Measurements from ENCODE around the gene TAF7L. TPM values are rescaled to one million over a fixed set of nuclear protein-coding genes. Genes with fewer than 3 reads are reported as not detected.

TAF7L gene
- total RNA-seq, 6 donors from 2014 or later, result not detected

DNA sequence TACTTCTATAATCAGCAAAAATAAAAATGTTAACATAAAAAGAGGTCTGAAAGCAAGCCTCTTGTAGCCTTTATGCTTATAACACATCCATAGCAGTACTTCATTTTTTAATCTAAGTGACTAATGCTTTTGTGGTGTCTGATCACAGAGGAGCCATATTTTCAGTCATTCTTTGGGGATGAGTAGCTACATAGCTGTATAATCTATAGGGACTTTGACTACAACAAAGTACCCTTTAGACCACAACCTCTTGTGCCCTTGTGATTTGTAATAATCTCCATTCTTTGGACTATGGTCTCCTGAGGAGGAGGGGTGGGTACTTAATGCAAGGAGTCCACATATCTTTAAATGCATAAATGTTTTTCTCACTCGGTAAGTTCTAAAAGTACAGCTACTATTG, 62.0 kb downstream of the TAF7L start:
- no peaks in the 10 kb centered on the region for H3K4me1 ChIP-seq
- no peak for DNase-seq
- no peaks in the 10 kb centered on the region for H3K27me3 ChIP-seq
- no peaks in the 10 kb centered on the region for H3K36me3 ChIP-seq
- TF ChIP-seq, protein P1, sequence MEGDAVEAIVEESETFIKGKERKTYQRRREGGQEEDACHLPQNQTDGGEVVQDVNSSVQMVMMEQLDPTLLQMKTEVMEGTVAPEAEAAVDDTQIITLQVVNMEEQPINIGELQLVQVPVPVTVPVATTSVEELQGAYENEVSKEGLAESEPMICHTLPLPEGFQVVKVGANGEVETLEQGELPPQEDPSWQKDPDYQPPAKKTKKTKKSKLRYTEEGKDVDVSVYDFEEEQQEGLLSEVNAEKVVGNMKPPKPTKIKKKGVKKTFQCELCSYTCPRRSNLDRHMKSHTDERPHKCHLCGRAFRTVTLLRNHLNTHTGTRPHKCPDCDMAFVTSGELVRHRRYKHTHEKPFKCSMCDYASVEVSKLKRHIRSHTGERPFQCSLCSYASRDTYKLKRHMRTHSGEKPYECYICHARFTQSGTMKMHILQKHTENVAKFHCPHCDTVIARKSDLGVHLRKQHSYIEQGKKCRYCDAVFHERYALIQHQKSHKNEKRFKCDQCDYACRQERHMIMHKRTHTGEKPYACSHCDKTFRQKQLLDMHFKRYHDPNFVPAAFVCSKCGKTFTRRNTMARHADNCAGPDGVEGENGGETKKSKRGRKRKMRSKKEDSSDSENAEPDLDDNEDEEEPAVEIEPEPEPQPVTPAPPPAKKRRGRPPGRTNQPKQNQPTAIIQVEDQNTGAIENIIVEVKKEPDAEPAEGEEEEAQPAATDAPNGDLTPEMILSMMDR (IDR thresholded peaks at IDR 0.05), result no peak
- TF ChIP-seq EP300 (IDR thresholded peaks at IDR 0.05) (no peak), POLR2A (IDR thresholded peaks at IDR 0.05) (no peak), POLR2AphosphoS5 (IDR thresholded peaks at IDR 0.05) (no peak)
- WGBS, 2 donors, result 86 to 88% methylated on average over 1 of the region's 1 CpG
- H3K9me3 ChIP-seq, result no peaks in the 10 kb centered on the region
- H3K4me3 ChIP-seq, result no peak overlapping the region
- no peak overlapping the region for H3K27ac ChIP-seq
- no peak for ATAC-seq (ENCODE audit: low FRiP score in 2 of 2)

DNA sequence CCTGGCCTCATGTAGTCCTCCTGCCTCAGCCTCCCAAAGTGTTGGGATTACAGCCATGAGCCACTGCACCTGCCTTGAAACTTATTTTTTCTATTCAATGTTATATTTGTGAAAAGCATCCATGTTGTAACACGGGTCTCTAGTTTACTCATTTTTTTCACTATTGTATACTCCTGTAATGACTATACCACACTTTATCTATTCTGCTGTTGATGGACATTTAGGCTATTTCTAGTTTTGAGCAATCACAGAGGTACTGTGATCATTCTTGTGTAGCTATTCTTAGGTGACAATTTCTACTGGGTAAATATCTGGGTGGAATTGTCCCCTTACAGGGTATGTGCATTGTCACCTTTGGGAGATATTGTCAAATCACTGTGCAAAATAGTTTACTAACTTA, 67.9 kb downstream of the TAF7L start:
- DNase-seq (no peak), ATAC-seq (ENCODE audit: low FRiP score in 2 of 2) (no peak)
- no peak overlapping the region for H3K4me3 ChIP-seq
- H3K4me1 ChIP-seq, result no peaks in the 10 kb centered on the region
- no peaks in the 10 kb centered on the region for H3K27me3 ChIP-seq
- H3K27ac ChIP-seq, result no peak overlapping the region
- TF ChIP-seq POLR2A (IDR thresholded peaks at IDR 0.05) (no peak), EP300 (IDR thresholded peaks at IDR 0.05) (no peak)
- TF ChIP-seq, protein P1 (IDR thresholded peaks at IDR 0.05), result no peak
- no peaks in the 10 kb centered on the region for H3K36me3 ChIP-seq
- WGBS, 2 donors, result 58 to 100% methylated on average over 1 of the region's 1 CpG
- H3K9me3 ChIP-seq, result no peaks in the 10 kb centered on the region

DNA sequence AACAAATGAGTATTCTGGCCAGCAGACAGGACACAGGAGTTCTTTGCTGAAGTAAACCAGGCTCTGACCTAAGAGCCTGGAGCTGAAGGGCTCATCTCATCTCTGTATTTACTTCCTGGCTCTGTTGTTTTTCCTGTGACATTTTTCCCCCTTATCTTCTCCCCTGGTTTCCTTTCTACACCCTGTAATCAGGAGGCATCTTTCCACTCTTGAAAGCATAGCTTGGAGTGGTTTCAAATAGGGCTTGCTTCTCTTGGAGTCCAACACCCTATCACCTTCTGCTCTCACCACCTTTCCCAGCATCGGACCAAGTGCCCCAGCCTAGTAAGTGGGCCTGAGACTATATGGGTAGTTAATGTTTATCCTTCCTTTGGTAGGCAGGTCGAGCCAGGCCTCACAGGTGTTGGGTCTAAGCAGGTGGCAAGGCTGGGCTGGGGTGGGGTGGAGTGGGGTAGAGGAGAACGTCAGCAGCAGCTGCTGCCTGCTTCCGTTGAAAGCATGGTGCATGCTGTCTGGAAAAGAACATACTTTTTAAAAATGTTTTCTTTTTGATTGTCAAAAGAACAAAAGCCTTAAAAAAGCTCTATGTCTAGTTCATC, 70.4 kb downstream of the TAF7L start:
- Histone ChIP-seq H3K27ac (no peak overlapping the region), H3K27me3 (no peaks in the 10 kb centered on the region), H3K9me3 (no peaks in the 10 kb centered on the region), H3K36me3 (no peaks in the 10 kb centered on the region), H3K4me3 (no peak overlapping the region), H3K4me1 (no peaks in the 10 kb centered on the region)
- DNase-seq (no peak), ATAC-seq (ENCODE audit: low FRiP score in 2 of 2) (no peak)
- no peak for TF ChIP-seq EP300 (IDR thresholded peaks at IDR 0.05)
- TF ChIP-seq, protein P1 (IDR thresholded peaks at IDR 0.05), result no peak
- TF ChIP-seq POLR2AphosphoS5 (IDR thresholded peaks at IDR 0.05), result no peak
- TF ChIP-seq POLR2A (IDR thresholded peaks at IDR 0.05), result no peak
- 60 to 61% methylated on average over 2 to 4 of the region's 4 CpGs for WGBS, 2 donors

DNA sequence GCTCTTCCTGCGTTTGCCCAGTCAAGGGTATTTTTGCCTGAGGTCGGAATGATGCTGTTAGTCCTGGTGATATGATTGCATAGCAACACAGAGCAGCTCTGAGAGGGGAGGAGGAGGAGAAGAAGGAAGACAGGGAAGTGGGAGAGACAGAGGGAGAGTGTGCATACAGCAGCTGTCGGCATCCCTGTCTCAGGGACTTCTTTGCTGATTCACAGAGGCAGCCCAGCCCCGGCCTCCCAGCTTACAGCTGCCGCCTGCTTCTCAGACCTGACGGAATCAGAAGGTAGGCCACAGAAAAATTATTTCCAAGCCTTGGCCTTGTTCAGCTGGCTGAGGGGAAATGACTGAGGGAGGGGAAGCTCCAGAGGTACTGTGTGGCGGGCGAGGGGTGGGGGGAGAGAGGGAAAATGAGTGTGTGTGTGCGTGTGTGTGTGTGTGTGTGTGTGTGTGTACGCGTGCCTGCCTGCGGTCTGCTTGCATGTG, 71.2 kb downstream of the TAF7L start:
- Histone ChIP-seq H3K9me3 (no peaks in the 10 kb centered on the region), H3K4me3 (no peak overlapping the region), H3K27me3 (no peaks in the 10 kb centered on the region), H3K36me3 (no peaks in the 10 kb centered on the region), H3K4me1 (no peaks in the 10 kb centered on the region), H3K27ac (no peak overlapping the region)
- WGBS, 2 donors, result 46 to 69% methylated on average over 9 to 12 of the region's 12 CpGs
- TF ChIP-seq EP300 (IDR thresholded peaks at IDR 0.05) (no peak), POLR2AphosphoS5 (IDR thresholded peaks at IDR 0.05) (no peak), POLR2A (IDR thresholded peaks at IDR 0.05) (no peak)
- TF ChIP-seq, protein P1 (IDR thresholded peaks at IDR 0.05), result no peak
- ATAC-seq (ENCODE audit: low FRiP score in 2 of 2) (no peak), DNase-seq (no peak)
